COLO668 (cell line): ENCODE measurements around the gene FGFR2.

ENCODE experiments used
- DNase-seq: peaks from one replicate; lab custom pipeline; 2025; ENCODE audit not compliant: unreplicated experiment; lab: John Stamatoyannopoulos, UW

Gene FGFR2

GRCh38 chr10:121598263-121599249, at the start of gene FGFR2:
TSS of gene FGFR2 (minus strand) at chr10:121598444. CDS start at chr10:121593817, 4,627 bp downstream.
- DNase-seq, result peak; percentile 85

DNA sequence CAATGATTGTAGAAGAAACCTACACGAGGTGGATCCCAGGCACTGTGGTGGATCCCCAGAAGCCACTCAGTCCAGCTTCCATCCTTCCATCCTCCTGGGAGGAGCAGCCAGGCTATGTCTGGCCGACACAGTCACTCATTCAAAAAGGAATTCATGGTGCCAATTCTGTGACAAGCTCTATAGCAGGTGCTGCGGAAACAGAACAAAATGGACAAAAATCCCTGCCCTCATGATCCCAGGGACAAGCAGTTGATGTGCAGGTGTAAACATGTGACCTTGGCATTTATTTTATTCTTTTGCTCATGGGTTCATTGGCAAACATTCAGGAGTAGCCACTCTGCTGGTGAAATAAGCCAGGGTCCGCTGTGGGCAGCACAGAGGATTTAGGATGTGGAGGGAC, 49.2 kb upstream of the FGFR2 start:
- DNase-seq, result no peak

DNA sequence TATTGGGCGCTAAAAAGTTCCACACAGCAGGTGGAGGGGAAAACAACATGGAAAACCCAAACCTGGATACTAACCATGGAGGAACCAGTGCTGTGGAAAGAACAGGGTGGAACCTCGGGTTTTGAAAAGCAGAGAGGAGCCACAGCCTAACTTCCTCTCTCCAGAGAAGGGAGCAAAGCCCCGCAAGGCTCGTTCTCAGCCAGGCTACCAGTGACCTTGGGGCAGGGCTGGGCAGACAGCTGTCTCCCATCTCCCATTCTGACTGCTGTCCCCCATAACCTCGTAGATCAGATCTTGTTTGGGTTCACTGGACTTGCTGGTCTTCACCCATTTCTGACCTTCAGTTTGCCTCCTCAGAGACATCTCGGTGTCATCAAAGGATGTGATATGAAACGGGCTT, 47.5 kb upstream of the FGFR2 start:
- DNase-seq, result no peak

DNA sequence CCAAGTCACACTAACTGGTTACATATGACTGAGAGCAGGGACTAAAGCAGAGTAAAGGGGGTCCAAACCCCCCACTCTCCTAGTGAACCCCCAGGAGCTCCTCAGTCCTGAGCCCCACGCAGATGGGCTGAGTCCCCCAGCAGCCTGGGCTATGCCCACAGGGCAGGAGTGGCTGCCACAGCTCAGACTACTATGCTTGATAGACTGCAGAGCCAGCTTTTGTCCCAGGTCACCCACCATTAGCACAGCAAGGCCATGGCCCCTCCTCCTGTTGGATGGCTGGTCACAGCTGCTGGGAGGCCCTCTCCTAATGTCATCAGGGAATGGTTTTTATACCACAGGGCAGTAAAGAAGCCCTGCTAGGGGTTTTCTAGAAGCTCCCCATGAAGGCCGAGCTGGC, 46.3 kb upstream of the FGFR2 start:
- no peak for DNase-seq

GRCh38 chr10:121640266-121640665, 42.0 kb upstream of the FGFR2 start:
- DNase-seq, result no peak

DNA sequence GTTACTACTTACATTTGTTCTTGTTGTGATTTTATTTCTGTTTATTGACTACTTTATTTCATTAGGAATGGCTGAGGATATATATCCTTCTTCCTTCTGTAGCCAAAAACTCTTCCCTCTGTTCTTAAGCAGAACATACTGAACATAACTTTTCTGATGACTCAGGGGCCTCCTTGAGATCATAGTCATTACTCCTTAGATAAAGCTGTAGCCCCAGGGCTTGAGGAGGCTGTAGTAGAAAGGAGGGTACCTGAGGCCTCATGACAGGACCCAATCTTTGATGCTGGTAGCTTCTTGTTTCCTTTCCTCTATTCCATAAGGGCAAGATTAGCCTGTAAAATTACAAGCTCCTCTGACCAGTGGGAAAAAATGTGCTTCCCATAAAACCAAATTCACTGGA, 41.2 kb upstream of the FGFR2 start:
- no peak for DNase-seq

GRCh38 chr10:121637437-121637836, 39.2 kb upstream of the FGFR2 start:
- DNase-seq, result no peak

- DNase-seq, result no peak
Observed at GRCh38 chr10:121633056-121633455, 34.8 kb upstream of the FGFR2 start.

DNA sequence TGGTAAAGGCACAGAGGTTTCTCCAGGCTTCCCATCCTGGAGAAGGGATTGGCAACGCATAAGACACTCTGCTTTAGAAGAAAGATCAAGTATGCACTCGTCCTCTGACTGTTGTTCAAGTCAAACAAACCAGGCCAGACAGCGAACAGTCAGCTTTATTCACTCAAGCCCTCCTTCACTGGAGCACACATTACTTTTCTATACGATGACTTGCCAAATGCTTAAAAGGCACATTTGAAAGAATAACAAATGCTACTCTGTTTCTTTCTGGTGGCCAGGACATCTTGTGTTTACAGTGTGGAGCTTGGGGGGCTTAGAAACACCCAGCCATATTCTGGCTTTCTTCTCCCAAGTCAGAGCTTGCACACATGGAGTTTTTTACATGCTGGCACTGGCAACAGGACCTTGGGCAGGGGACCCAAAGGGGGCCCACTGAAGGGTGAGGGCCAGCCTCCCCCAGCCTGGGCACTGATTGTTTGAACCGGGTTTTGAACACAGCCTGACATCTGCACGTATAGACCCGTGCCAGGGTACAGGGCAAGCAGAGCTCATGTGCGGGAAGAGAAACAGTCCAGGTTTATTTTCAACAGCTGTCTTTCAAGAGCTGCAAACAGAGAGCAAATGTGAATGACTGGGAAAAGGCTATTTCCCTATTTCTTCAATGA, 33.3 kb upstream of the FGFR2 start:
- no peak for DNase-seq

DNA sequence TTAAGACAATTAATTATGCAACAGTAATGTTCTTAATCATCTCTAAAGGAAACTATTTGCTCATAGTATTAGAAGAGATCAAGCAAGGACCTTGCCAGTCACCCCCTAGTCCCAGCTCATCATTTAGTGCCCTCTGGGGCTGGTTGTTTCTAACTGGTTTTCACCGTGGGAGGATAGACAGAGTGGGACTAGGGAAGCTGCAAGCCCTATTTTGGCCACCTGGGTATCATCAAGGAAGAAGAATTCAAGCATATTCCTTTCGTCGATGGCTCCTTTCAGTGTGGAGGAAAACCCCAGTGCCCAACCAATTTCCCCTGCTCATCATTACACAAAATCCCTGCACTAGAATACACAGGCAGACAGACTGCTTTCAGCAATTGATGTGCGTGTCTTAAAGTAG, 30.6 kb upstream of the FGFR2 start:
- DNase-seq, result no peak

- DNase-seq, result no peak
Observed at GRCh38 chr10:121627876-121628581, 29.8 kb upstream of the FGFR2 start.

GRCh38 chr10:121624836-121625486, 26.7 kb upstream of the FGFR2 start:
- DNase-seq, result no peak

DNA sequence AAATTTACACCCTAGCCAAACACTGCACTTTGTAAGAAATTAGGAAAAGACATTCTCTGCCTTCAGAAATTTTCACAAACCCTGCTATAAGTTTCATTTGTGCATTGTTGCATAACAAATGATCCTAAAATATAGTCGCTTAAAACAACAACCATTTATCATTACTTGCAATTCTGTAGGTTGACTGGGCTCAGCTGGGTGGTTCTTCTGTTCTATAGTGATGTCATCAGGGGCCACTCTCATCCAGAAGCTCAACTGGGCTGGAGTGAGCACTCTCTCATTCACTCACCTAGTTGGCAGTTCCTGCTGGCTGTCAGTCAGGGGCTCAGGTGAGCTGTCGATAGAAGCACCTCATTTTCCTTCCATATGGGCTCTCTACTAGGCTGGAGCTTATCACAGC, 20.7 kb upstream of the FGFR2 start:
- no peak for DNase-seq

DNA sequence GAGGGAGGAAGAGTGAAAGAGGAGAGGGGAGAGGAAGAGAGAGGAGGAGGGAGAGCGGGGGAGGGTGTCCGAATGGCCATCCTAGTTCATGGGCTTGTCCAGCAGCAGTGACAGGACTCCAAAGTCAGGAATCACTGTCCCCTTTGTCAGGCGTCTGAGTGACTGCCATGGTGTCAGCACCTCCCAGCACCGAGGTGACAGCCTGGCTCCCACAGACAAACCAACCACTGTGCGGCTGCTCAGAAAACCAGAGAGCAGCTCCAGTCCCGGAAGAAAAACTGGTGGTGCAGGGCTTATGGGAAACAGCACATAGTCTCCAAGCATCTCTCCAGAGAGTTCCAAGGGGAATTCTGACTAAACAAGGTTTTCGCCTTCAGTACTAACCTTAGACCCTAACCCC, 18.9 kb upstream of the FGFR2 start:
- DNase-seq, result no peak

GRCh38 chr10:121616291-121616690, 18.0 kb upstream of the FGFR2 start:
- no peak for DNase-seq

- no peak for DNase-seq
Observed at GRCh38 chr10:121615836-121616235, 17.6 kb upstream of the FGFR2 start.

- DNase-seq, result no peak
Observed at GRCh38 chr10:121615435-121615793, 17.2 kb upstream of the FGFR2 start.

- DNase-seq, result no peak
Observed at GRCh38 chr10:121614613-121615434, 16.6 kb upstream of the FGFR2 start.

DNA sequence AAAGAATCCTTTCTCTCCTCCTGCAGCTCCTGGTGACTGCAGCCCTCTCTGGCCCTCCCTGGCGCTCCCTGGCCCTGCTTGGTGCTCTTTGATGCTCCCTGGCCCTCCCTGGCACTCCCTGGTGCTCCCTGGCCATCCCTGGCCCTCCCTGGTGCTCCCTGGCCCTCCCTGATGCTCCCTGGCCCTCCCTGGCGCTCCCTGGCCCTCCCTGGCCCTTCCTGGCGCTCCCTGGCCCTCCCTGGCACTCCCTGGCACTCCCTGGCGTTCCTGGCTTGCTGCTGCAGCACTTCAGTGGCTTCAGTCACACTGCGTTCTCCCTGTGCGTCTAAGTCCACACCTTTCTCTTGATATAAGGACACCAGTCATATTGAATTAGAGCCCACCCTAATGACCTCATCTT, 15.2 kb upstream of the FGFR2 start:
- DNase-seq, result no peak

- no peak for DNase-seq
Observed at GRCh38 chr10:121611393-121612159, 13.3 kb upstream of the FGFR2 start.
